Measurements from ENCODE around the gene ADGRL4.
"Not testable (repeated sequence)": the region's sequence is repeated elsewhere in the genome, so short reads cannot be mapped to it uniquely, and the experiment has no call there.

ADGRL4 gene

DNA sequence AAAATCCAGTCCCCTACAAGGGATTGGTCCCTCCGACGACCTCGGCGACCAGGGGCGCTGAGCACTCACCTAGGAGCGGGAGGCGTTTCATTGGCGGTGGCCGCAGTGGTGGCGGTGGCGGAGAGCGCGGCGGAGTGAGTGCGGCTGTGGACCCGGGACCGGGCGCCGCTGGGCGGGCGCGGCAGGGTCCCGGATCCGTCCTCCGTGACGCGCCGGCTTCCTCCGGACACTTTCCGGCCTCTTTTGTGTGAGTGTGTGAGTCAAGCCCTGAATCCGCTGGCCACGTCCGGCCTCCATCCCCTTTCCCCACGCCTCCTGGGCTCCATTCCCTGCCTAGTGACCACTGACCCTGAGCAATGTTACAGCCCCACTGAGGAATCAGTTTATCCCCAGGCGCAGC is at the start of gene ADGRL4:
ADGRL4 (minus strand) TSS at position 167 of the 400 bp plus-strand sequence; CDS start at position 91, 76 bp downstream.
- DNase-seq (ENCODE audit: insufficient read length, low spot score) (peak; percentile 18), FAIRE-seq (no peak)

DNA sequence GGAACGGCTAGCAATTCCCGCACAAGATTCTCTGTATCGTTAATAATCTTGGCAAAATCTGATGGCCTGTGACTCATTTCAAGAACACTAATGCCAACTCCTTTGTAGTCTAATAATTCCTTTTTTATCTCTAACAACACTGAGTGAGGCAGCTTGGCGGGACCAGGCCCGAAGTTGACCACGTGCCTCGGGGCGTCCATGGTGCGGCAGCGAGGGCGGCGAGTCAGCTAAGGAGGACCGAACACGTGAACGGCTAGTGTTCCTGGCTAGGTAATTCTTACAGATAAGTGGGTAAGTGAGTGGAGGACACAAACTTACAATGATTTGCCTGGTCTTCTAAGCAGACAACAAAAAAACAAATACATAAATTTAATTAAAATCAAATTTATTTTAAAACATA is 49.3 kb upstream of the ADGRL4 start:
- no peak for FAIRE-seq
- no peak for DNase-seq (ENCODE audit: insufficient read length, low spot score)

DNA sequence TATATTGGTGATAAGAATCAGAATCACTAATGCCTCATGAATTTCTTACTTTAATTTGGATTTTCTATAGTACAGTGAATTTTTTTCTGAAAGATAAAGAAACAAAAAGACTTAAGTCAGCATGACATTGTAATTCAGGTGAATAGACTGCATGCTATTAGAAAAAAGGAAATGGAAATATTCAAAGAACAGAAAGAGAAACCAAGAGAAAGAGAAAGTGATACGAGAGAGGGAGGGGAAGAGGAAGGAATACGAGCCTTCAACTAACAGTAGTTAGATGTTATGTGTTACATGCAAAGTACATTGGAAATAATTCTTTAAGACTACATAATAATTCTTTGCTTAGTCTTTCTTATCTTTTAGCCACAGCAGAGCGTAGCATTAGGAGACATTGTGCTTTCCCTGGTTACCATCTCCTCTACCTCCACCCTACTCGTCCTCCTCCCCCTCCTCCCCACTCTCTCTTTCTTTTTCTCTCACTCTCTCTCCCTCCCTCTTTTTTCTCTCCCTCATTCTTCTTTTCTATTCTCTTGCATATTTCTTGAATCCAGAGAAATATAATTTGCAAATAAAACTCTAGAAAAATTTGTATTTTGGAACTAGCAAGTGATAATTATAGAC is 46.4 kb upstream of the ADGRL4 start:
- DNase-seq (ENCODE audit: insufficient read length, low spot score), result no peak
- FAIRE-seq, result no peak

DNA sequence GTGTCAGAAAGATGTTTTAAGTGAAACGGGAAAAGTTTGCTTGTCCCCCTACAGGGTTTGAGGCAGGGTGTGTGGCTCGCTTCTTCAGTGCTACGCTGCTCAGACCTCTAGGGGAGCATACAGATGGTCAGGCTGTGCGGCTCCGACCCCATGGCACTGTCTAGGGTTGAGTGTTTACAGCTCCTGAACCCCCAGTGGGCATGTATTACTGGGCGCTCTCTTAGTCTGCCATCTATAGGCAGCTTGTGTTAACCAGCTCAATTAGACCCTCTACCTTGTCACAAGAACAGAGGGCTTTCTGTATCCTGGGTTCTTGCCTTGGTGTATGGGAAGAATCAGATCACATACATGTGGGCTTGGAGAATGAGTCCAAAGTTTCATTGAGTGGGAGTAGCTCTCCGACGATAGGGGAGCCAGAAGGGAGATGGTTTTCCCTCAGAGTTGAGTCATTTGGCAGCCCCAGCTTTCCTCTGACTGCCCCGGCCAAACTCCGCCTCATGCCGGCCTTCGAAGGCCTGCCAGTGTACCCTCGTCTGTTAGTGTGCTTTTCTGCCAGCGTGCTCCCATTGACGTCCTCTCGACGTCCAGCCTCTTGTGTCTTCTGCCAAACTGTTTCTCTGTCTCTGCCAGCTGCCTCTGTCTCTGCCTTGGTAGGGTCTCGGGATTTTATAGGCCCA is 38.6 kb upstream of the ADGRL4 start:
- DNase-seq (ENCODE audit: insufficient read length, low spot score) (no peak), FAIRE-seq (no peak)

DNA sequence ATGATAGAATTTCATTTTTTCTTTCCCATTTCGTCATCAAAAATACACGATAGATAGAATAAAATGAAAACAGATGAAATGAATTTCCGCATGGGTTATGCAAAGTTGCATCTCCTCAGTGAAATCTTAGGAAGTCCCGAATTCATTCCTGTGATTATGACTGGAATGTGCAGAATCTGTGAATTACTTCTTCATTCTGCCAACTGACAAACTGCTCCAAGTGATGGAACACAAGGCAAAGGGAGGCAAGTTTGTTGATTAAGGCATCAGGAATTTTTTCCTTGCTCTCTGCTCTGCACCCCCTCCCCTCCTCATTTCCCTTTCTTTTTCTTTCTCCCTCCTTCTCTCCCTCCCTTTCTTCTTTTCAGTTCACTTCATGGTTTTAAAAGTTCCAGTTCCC is 37.0 kb upstream of the ADGRL4 start:
- FAIRE-seq, result no peak
- DNase-seq (ENCODE audit: insufficient read length, low spot score), result peak; percentile 9

DNA sequence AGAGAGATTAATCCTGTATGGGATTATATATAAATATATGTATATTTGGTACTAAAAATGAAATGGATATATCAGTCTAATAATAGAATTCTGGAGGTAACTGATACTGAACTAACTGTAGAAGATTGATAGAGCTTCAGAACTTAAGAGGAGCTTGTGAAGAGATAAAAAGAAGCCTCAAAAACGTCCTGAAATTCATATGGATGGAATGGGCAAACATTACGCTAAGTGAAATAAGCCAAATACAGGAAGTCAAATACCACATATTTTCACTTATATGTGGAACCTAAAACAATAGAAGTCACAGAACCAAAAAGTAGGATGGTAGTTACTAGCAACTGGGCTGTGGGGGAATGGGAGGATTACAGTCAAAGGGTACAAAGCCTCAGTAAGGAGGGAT is 36.0 kb upstream of the ADGRL4 start:
- no peak for DNase-seq (ENCODE audit: insufficient read length, low spot score)

DNA sequence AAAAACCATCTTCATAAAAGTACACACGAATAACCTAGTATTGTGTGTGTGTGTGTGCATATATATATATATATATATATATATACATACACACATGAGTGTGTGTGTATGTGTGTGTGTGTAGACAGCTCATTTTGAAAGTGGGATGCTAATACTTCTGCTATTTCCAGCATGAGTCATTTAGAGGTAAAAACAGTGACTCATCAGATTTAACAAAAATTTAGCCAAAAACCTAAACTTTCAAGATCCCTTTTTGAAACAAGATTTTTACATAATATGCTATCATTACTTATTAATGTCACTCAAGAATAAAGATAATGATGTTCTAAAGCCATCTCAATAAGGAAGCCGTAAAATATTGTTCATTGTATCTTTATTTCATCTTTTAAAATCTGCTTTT is 35.6 kb upstream of the ADGRL4 start:
- FAIRE-seq (no peak), DNase-seq (ENCODE audit: insufficient read length, low spot score) (peak; percentile 2)

More for the DNA sequence above, 36.0 kb upstream of the ADGRL4 start:
- FAIRE-seq, result no peak

DNA sequence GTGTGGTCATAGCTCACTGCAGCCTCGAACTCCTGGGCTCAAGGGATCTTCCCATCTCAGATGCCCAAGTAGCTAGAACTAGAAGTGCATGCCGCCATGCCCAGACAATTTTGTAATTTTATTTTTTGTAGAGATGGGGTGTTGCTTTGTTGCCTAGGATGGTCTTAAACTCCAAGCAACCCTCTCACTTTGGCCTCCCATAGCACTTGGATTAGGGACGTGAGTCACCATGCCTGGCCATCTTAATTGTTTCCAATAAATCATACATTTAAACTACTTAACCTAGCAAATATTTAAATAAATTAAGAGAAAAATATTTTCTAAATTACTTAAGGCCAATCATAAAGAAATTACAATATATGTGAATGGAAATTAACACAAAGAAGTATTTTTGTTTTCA is 35.1 kb upstream of the ADGRL4 start:
- no peak for FAIRE-seq
- no peak for DNase-seq (ENCODE audit: insufficient read length, low spot score)

DNA sequence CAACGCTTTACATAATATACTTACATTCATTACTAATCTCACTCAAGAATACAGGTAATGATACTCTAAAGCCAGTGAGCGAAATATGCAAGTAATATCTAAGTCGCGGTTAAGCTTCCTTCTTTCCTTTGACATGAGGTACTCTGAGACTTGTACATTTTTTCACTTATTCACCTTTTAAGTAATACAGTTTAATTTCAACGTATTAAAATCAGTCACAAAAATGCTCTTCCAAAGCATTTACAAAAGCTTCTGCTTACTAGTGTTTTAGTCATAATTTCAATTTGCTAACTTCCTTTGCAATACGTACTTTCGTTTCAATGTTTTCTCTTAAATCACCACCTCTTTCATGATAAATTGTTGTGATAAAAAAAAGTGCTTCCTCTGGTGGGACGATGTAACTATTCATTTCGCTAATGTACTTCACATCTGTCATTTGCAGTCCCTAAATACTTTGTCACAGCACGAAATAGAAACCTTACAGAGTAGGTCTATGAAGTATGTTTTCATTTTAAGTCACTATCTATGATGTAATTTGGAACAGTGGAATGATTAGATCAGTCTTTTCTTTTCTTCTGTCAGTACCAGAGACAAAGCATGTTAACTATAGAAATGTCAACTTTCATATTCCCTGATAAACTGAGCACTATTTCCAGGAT is 34.0 kb upstream of the ADGRL4 start:
- FAIRE-seq, result no peak
- DNase-seq (ENCODE audit: insufficient read length, low spot score), result no peak

DNA sequence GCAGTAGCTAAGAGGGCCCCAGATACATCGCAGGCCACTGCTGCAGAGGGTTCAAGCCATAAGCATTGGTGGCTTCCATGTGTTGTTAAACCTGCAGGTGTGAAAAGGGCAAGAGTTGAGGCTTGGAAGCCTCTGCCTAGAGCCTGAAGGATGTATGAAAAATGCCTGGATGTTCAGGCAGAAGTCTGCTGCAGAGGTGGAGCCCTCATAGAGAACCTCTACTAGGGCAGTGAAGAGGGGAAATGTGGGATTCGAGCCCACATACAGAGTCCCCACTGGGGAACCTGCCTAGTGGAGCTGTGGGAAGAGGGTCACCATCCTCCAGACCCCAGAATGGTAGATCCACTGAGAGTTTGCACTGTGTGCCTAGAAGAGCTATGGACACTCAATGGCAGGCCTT is 30.6 kb upstream of the ADGRL4 start:
- DNase-seq (ENCODE audit: insufficient read length, low spot score) (no peak), FAIRE-seq (no peak)

DNA sequence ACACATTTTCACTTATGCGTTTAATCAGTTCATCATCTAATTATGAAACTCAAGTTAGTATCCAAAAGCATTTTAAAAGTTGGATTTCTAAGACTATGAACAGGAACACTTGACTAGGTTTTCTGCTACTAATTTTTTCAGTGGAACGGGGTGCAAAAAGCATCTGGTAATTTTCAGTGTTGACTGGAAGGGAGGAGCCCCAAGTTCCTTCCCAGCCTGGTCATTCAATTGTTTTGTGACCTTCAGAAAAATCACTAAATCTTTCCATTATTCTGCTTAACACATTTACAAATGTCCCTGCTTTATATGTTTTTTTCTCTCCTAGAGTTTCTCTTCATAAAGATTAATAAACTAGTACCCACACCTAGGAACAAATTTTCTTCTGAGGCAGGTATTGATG is 6.0 kb upstream of the ADGRL4 start:
- FAIRE-seq (no peak), DNase-seq (ENCODE audit: insufficient read length, low spot score) (no peak)

DNA sequence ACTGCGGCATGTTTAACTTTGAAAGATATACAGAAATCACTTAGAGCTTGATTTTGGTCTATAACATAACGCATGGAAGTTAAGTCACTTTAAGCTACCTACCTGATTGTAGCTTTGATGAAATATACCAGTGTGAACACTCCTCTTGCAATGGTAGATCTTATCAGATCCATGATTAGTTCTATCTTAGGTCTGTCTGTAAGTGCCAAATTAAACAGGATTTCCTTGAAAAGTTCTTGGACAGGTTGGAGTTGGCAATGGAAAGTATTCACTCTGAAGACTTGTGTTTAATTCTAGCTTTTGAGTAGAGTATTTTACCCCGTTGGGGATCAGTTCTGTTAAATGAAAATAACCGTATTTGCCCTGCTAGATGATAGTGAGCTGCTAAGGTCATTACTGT is 4.1 kb upstream of the ADGRL4 start:
- no peak for DNase-seq (ENCODE audit: insufficient read length, low spot score)
- FAIRE-seq, result no peak

DNA sequence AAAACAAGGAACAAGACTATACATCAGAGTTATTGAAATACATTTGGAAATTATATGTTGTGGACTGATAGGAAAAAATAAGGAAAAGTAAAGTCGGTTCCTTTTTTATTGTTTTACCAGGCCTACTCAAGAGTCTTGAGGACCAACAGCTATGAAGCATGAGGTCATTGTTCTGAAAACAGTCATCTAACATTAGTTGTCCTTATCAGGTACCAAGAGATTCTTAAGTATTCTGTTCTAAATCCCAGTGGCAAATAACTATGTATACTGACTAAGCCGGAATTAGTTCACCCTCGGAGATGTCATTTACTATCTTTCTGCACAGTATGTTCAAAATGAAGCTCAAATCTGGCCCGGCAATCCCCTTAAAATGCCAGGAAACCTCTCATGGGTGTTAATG is 585 bp downstream of the ADGRL4 start:
- no peak for FAIRE-seq
- DNase-seq (ENCODE audit: insufficient read length, low spot score), result no peak

DNA sequence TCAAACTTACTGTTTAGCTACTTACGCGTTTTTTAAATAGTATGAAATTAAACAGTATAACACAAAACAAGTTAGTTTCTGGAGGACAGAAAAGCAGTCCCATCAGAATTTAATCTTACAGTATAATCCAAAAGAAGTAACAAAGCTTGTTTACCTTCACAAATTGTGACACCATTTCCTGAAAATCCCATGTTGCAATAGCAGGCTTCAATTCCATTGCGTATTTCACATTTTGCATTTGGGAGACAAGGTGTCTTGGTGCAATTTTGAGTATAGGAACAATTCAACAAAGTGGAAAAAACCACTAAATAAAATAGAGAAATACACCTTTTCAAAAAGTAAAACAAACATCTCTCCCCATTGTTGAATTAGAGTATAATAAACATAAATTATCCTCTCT is 1.6 kb downstream of the ADGRL4 start:
- DNase-seq (ENCODE audit: insufficient read length, low spot score), result no peak
- no peak for FAIRE-seq

DNA sequence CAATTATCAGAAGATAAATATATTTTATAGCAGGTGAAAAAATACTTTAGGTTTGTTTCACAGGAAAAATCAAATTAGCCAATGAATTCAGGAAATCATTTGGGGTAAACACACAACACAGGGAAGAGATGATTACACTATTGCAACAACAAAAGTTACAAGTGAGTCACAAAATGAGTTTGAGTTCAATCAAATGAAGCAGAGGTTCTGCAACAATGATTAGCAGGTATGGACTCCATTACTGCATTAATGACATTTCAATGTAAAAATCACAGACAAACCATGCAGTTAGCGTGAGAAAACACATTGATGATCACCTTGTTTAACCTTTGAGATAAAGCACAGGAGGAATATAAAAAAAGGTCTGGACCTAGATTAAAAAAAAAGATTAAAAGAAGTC is 9.7 kb downstream of the ADGRL4 start:
- FAIRE-seq (no peak), DNase-seq (ENCODE audit: insufficient read length, low spot score) (no peak)

DNA sequence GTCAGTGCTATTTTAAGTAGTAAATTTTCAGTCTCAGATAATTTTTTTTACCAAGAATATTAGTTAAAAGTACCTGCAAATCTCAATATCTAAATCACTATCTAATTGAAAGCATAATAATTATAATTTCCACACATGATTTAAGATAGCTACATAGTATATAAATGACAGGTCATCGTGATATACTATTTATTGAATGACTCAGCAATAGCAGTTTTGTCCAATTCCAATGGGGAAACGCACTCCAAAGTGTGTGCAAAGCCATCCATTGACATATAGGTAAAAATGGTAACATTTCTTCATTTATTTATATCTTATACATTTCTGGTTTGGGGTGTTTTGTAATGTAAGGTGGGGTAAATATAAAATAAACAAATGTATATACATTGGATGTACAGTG is 19.5 kb downstream of the ADGRL4 start:
- FAIRE-seq (no peak), DNase-seq (ENCODE audit: insufficient read length, low spot score) (no peak)

DNA sequence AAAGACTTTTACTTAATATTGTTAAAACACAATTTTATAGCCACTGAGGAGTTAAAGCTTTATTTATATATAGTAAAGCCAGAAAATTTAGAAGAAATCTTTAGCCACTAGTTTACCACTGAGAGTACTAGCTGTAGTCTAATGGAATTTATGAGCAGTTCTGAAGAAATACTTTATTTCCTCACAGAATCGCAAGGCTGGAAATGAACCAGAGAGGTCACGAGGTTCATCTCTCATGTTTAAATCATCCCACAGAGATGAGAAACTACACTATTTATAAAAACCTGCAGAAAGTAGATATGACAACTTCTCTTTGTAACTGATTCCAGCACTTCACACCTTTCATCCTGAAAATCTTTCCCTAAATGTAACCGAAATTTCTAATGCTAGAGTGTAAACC is 26.0 kb downstream of the ADGRL4 start:
- no peak for FAIRE-seq
- DNase-seq (ENCODE audit: insufficient read length, low spot score), result no peak

DNA sequence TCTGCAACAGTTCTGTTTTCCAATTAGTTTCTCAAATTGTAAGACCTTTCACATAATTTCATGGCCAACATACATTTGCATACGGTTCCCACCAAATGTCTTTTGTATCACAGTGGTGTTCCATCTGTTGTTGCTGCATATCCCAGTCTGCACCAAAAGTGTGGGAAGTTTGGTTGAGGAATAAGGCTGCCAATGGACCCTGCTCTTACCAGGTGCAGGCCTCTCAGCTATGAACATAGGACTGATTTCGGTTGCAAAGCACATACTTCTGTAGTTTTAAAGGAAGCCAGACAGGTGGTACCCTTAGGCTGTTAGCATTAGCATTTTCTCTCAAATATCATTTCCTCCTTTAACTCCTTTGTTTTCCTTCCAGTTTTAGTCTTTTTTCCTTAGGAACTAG is 33.8 kb downstream of the ADGRL4 start:
- FAIRE-seq (no peak), DNase-seq (ENCODE audit: insufficient read length, low spot score) (no peak)

DNA sequence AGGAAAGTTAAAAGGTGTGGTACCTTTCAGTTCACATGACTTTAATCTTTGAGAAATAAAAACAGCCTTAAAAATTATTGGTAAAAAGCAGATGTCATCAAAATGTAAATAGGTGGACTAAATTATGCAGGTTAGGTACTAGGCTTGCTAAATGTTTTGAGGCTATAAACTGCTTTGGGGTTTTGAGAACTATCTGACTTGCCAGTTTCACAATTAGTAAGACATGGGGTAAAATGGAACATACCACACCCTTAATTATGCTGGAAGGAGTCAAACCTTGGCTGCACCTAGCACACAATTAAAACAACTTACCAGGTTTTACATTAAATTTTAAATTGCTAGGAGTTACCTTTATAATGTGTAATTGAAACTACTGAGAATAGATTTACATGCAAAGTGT is 39.4 kb downstream of the ADGRL4 start:
- DNase-seq (ENCODE audit: insufficient read length, low spot score), result not testable (repeated sequence)

DNA sequence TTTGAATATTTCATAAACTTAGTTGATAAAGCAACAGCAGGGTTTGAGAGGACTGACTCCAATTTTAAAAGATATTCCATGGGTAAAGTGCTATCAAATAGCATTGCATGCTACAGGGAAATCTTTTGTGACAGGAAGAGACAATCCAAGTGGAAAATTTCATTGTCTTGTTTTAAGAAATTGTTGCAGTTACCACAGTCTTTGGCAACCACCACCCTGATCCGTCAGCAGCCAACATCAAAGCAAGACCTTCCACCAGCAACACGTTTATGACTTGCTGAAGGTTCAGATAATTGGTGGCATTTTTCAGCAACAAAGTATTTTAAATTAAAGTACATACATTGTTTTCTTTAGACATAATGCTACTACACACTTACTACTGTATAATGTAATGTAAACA is 47.8 kb downstream of the ADGRL4 start:
- FAIRE-seq (no peak), DNase-seq (ENCODE audit: insufficient read length, low spot score) (no peak)

More for the DNA sequence above, 39.4 kb downstream of the ADGRL4 start:
- FAIRE-seq, result not testable (repeated sequence)

DNA sequence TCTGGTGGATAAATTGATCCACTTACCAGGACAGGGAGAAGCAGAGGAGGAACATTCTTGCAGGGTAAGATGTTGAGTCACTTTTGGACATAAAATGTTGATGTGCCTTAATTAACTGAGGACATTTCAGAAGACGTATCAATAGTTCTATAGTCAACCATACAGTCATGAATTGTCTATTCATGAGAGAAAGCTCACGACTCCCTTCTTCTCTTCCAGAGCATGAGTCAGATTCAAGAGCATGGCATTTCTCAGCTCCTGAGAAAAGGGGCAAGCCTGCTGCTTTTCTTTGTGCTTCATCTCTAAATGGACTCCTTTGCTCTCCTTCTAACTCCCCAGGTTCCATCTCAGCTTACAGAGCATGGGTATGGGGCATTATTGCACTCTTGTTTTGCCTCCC is 55.7 kb downstream of the ADGRL4 start:
- no peak for DNase-seq (ENCODE audit: insufficient read length, low spot score)

DNA sequence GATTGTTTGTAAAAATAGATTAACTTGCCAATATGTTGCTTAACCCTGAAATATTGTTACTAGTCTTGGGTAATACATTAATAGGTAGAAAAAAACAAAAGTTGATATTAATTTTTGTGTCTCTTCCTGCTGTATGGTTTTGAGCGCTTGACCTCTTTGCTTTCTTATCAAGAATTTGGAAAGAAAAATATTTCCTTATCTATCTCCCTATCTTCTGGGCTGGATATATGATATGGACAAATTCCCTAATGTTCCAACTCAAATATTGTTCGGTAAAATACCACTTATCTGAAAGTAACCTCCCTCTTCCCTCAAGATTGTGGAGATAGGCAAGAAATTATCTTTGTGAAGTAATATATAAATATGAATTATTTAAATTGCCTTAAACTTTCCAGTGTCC is 57.3 kb downstream of the ADGRL4 start:
- DNase-seq (ENCODE audit: insufficient read length, low spot score) (no peak), FAIRE-seq (no peak)

More for the DNA sequence above, 55.7 kb downstream of the ADGRL4 start:
- no peak for FAIRE-seq

Measured in HTR-8/SVneo (cell line).